Inflammatory macrophage (primary cell): ENCODE measurements around the gene GLRX2.
"Not testable (repeated sequence)": the region's sequence is repeated elsewhere in the genome, so short reads cannot be mapped to it uniquely, and the experiment has no call there.

Experiments
- DNase-seq, 2 donors: peaks; one replicate each; pipeline ENCODE4 v3.0.0-alpha.2; 2020 to 2022
- total RNA-seq, 18 experiments: gene quantifications; one replicate each; lab custom pipeline; 2026; ENCODE audit warnings: mixed read lengths in 6 of 18, inconsistent platforms in 2 of 18; lab: John Stamatoyannopoulos, UW

The GLRX2 gene, protein sequence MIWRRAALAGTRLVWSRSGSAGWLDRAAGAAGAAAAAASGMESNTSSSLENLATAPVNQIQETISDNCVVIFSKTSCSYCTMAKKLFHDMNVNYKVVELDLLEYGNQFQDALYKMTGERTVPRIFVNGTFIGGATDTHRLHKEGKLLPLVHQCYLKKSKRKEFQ
- total RNA-seq: 9.2 to 78.3 (median 46.4) reads per million in 18 experiments

DNA sequence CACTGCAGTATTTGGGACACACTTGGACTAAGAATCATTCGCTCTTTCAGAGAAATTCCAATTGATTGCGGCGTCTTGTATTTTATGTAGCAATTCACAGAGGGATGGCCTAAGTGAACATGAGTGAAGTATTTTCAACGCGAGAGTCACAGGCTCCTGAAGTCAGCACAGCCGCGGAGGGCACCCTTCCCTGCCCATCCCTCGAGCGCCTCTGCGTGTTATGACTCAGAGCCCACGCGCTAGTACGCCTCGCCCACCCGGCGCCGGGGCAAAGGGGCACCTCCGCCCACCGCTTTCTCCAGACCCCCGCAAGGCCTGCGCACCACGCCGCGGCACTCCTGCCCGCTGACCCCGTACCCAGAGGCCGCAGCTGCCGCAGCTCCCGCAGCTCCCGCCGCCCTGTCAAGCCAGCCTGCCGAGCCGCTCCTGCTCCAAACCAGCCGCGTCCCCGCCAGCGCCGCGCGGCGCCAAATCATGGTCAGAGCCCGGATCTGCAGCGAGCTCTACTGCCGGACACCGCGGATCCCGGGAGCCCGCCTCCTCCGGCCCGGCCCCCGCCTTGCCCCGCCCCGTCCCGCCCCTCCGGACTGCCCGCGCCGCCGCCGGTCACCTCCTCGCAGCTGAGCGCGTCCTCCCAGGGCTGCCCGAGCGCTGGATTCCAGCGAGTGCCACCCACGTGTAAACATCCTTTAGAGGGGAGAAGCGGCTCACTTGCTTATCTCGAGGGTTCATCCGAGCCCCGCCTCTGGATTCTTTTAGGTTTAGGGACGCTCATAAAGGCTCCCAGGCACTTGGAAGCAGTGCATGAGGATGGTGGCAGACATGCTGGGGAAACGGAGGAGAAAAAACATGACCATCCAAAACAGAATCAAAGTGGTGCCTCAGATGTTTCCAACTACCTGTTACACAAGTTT lies at the start of gene GLRX2:
Gene GLRX2 (minus strand): TSS at position 508 of the 914 bp plus-strand sequence. CDS start 32 bp downstream, at position 476.
- peak; percentile 83 to 92 for DNase-seq

GRCh38 chr1:193144999-193145398 lies 39.8 kb upstream of the GLRX2 start:
- no peak for DNase-seq

DNA sequence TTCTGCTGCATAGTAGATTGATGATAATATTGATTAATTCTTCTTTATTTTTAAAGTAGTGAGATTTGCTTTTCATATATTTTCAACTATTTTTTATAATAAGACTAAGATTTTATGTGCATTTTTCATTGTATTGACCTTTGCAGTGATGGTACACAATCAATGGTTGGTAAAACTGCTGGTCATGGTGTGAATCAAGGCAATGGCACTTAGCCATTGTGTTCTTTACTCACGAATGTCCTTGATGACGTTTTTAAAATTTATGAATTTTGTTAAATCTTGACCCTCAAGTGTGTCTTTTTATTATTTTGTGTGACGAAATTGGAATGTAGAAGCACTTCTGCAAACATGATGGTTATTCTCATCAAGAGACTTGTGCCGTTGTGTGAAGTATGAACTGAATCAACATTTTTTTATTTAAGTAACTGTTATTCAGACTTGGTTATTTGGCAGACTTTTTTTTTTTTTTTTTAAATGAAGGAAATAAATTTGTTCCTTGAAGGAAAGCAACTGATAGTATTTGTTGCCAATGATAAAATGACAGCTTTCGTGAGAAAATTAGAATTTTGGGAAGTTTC lies 39.2 kb upstream of the GLRX2 start:
- DNase-seq: no peak

DNA sequence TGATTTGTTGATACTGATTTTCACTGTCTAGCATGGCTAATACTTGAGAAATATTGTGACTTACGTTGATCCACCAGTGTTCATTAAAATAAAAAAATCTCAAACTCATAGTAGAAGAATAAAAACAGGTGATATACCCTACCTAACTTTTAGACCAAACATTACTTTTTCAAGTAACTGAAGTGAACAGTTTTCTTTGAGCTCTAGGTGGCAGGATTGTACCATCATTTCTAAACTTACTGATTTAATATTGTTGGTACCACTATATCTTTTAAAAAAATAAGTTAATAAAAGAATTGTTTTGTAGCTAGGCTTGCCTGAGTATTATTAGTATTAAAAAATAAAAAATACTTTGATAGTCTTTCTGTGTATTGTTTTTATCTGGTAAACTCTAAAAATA lies 38.1 kb upstream of the GLRX2 start:
- DNase-seq: no peak

DNA sequence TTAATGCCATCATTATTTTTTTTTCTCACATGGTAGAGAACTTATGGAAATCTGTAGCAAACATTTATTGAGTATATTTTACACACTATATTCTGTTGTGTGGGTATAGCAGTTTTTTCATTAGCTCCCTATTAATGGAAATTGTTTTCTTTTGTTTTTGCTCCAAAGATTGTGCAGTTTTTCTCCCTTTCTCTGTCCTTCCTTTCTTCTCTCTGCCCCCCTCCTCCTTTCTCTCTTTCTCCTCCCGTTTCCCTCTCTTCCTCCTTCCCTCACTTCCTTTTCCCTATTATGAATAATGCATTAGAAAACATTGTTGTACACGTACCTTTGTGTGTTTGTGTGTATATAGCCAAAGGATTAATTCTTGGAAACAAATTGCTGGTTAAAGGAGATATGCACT lies 37.2 kb upstream of the GLRX2 start:
- DNase-seq: no peak

GRCh38 chr1:193141804-193142203 lies 36.6 kb upstream of the GLRX2 start:
- no peak for DNase-seq

DNA sequence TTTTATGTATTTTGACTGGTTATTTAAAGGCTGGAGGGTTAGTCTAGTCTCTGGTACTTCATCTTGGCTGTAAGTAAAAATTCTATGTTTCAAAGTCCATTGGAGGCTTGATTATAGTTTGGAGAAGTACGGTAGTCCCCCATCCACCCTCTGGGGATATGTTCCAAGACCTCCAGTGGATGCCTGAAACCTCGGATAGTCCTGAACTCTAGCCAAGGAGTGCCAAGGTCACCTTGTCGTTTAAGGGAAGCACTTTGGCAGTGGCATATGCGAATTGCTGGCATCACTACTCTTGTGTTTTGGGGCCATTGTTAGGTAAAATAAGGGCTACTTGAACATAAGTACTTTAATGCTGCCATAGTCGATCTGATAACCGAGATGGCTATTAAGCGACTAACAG lies 35.0 kb upstream of the GLRX2 start:
- no peak for DNase-seq

DNA sequence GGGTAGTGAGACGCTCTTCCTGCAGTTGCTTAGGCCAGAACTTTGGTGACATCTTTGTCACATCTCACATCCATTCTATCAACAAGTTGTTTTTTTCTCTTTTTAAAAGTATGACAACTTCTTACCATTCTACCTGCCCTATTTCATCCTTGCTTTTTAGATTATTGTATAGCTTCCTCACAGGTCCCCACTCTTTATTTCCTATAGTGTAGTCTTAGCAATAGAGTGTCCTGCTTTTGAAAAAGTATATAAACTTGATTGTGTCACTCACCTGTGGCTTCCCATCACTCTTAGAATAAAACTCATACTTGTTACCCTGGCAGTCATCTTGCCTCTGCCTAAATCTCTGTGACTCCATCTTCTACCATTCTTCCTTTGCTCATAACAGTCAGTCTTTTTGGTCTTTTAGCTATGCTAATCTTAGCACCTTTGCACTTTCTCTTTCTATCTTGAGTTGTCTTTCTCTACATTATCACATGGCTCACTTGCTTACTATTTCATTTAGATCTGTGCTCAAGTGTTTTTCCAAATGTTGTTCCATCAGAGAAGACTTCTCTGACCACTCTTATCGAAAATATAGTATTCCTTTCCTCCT lies 26.1 kb upstream of the GLRX2 start:
- DNase-seq: no peak

DNA sequence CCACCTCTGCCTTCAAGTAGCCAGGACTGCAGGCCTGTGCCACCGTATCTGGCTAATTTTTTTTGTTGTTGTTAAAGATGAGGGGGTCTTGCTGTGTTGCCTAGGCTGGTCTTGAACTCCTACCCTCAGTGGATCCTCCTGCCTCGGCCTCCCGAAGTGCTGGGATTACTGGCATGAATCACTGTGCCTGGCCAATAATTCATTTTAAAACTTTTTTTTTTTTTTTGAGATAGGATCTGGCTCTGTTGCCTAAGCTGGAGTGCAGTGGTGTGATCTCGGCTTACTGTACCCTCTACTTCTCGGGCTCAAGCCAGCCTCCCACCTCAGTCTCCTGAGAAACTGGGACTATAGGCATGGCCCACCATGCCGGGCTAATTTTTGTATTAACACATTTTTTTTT lies 20.2 kb upstream of the GLRX2 start:
- DNase-seq: no peak

- DNase-seq: no peak
These were observed 18.5 kb upstream of the GLRX2 start for GRCh38 chr1:193123751-193124150.

DNA sequence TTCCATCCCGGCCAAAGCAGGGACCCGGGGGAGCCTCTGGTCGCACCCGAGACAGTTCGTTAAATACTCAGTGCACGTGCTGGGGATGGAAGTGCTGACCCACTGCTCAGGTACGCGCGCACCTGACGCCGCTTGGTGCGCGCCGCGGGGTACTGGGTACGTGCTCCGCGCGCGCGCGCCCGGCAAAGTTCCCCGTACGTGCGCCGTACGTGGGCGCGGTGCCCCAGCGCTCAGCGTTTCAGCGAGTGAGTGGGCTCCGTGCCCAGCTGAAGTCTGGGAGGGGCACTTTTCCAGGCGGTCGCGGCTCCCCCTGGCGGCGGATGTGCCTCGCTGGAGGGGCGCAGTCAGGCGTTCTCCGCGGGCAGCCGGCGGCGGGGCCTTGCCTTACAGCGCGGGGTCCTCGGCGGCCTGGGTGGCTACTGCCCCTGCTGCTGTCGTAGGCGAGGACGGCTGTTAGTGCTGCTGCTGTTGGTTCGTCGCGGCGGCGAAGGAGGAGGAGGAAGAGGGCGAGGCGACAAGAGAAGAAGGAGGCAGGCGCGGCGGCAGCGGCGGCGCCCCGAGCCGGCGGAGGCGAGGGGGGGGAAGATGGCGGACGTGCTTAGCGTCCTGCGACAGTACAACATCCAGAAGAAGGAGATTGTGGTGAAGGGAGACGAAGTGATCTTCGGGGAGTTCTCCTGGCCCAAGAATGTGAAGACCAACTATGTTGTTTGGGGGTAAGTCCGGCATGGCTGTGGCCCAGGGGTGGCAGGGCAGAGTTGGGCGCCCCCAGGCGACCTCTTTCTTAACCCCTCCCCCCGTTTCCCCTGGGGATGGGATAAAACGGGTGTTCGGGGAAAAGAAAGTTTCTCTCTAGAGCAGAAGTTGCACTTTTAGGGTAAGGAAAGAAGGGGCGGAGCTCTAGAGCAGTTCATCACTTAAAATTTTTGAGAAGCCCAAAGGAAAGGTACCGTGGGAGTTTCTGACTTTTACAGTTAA lies 16.7 kb upstream of the GLRX2 start, which contains the start of gene CDC73:
Gene CDC73 (plus strand): TSS at position 416 of the 978 bp plus-strand sequence. CDS start 170 bp downstream, at position 586.
- DNase-seq: peak; percentile 98 to 99

GRCh38 chr1:193120604-193121166 lies 15.5 kb upstream of the GLRX2 start:
- DNase-seq: no peak

GRCh38 chr1:193118803-193119730 lies 13.9 kb upstream of the GLRX2 start:
- DNase-seq: no peak

DNA sequence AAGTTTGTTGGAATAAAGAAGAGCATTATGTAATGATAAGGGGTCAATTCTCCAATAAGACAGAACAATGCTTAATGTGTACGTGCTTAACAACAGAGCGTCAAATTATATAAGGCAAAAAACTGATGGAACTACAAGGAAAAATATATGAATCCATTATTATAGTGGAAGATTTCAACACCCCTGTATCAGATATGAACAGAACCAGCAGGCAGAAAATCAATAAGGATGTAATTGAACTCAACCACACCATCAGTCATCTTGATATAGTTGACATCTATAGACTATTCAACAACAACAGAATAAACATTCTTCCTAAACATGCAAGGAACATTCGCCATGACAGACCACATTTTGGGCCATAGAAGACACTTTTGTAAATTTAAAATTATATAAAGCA lies 13.0 kb upstream of the GLRX2 start:
- no peak for DNase-seq

GRCh38 chr1:193117167-193117566 lies 12.0 kb upstream of the GLRX2 start:
- not testable (repeated sequence) for DNase-seq

DNA sequence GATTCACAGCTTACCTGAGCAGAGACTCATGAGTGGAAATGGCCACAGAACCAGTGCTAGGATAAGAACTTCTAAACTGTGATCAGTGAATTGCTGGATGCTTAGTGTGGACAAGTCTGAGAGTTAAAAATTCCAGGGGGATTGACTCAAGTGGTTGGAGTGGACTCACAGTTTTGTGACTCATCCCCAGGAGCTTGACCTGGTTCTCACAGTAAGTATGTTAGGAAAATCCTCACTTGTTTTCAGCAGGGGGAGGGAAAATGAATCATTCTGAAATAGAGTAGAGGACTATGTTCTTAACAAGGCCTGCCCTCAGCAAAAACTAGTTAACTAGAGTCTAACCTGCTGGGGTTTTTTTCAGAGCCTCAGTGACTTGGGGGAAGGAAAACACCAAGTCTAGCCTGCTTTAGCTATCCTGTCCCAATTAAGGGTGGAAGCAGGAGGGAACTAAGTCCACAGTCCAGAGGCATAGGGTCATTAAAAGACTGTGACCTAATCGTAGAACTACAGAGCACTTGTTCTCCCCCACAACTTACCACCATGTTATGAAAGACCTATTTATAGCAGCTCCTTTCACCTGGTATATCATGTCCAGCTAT lies 10.5 kb upstream of the GLRX2 start:
- no peak for DNase-seq

DNA sequence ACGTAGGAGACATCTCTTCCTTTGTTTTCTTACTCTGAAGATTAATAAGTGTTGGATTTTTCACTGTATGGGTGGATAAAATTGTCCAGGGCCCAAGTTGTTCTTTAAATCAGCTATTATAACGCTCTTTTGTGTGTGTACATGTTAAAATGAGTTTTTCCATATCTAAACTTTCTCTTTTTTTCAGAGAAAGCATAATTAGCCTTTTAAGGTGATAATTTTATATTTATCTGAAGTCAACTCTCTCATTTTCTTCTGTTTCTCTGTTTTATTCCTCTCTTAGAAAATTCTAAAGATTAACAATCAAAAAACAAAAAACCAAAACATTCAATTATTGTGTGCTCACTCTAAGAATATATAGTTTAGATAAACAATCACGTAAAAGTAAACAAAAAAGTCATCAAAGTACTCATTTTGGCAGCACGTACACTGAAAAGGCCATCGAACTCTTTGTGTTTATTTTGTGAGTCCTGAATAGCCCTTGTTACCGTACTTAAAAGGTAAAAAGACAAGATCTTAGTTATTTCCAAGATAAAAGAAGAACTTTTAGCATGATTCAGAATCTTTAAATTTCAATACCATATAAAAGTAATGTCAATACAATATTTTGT lies 9.4 kb upstream of the GLRX2 start:
- DNase-seq: no peak

DNA sequence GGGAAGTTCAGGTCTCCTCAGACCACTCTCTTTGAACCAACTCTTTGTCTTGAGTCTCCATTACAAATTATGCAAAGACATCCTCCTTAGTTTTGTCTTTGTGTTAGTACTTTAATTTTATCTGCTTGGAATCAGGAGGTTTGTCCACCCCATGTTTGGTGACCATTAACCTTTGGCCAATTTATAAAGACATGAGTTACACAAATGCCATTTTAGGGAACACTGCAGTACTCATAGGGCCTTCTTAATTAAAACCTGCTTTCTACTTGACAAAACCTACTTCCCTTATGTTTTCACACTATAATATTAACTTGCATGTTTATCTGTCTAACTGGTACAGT lies 8.7 kb upstream of the GLRX2 start:
- DNase-seq: peak in 1 of 2 donors; percentile 22

DNA sequence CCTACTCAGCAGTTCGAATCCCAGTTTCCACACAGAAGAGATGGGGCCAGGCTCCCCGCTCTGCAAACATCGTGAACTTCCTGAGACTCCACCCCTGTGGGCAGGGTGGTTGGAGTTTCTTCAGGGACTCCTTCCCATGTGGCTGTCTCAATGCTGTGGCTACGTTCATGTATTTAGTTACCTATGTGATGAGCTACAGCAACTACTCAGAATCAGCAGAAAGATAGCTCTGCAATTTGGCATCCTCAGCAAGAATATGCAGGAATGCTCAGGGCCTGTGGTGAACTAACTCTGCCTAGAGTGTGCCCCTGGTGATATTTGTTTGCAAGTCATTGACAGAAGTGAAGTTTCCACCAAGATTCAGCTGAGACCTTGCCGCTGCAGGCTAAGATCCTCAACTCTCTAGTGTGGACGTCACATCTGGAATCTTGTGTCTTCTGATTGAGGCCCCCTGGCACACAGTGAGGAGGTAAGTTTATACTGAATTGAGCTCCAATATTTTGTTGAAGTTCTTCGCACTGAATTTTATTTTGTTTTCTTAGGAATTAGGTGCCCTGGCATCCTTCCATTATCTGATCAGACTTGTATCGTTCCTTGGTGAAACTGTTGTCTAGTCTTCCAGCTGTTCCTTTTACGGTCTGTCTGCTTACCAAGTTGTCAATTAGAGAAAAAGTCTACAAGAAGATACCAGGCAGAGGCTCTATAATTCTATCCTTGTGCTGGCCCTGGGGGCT lies 8.2 kb upstream of the GLRX2 start:
- no peak for DNase-seq
